ENCODE results near the gene SYNGR3.

Gene SYNGR3

DNA sequence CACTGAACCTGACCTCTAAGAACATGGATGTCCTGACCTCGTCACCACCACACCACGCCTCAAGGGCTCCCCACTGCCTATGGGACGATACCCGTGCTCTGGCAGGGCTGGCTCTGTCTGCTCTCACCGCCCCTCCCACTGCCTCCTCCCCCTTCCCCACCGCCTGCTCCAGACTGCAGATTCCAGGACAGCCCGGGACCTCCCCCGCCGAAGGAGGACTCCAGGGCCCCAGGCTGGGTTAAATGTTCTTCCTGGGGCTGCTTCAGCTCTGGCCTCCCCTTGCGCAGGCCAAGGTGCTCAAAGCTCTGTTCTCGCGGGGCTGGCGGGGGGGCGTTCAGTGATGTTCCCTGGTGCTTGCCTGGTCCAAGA lies 32.9 kb downstream of the SYNGR3 start:
- Histone ChIP-seq H2AFZ (ENCODE audit: low read length) (peak overlapping the region; percentile 92), H3K79me2 (ENCODE audit: low read length) (no peaks in the 10 kb centered on the region), H3K9me2 (replicated peaks; ENCODE audit: insufficient read depth, low read length) (no peaks in the 10 kb centered on the region), H3K4me1 (ENCODE audit: low read length) (peaks cover 5% of the 10 kb centered on the region; the same call in 1 of the 2 replicates), H3K9me3 (replicated peaks; ENCODE audit: insufficient read depth, low read length) (no peaks in the 10 kb centered on the region), H3F3A (ENCODE audit: insufficient read depth, low read length) (no peaks in the 10 kb centered on the region; the same call in 1 of the 2 replicates), H3K9ac (ENCODE audit: low read length) (peak overlapping the region; percentile 27; the same call in 1 of the 2 replicates), H3K4me3 (ENCODE audit: low read length) (peak overlapping the region; percentile 61), H3K27ac (ENCODE audit: low read length) (no peak overlapping the region), H3K27me3 (replicated peaks; ENCODE audit: insufficient read depth, low read length) (peaks cover 47% of the 10 kb centered on the region), H4K20me1 (ENCODE audit: insufficient read depth, low read length) (no peaks in the 10 kb centered on the region), H3K4me2 (ENCODE audit: low read depth, low read length) (peak overlapping the region; percentile 98), H3K36me3 (replicated peaks; ENCODE audit: insufficient read depth, low read length) (no peaks in the 10 kb centered on the region)
- TF ChIP-seq EZH2phosphoT487 (IDR thresholded peaks at IDR 0.05; ENCODE audit: low read length) = no peak
- no peak for TF ChIP-seq EZH2 (optimal IDR thresholded peaks at IDR 0.05; ENCODE audit: low read depth, low read length)
- TF ChIP-seq, protein P1, sequence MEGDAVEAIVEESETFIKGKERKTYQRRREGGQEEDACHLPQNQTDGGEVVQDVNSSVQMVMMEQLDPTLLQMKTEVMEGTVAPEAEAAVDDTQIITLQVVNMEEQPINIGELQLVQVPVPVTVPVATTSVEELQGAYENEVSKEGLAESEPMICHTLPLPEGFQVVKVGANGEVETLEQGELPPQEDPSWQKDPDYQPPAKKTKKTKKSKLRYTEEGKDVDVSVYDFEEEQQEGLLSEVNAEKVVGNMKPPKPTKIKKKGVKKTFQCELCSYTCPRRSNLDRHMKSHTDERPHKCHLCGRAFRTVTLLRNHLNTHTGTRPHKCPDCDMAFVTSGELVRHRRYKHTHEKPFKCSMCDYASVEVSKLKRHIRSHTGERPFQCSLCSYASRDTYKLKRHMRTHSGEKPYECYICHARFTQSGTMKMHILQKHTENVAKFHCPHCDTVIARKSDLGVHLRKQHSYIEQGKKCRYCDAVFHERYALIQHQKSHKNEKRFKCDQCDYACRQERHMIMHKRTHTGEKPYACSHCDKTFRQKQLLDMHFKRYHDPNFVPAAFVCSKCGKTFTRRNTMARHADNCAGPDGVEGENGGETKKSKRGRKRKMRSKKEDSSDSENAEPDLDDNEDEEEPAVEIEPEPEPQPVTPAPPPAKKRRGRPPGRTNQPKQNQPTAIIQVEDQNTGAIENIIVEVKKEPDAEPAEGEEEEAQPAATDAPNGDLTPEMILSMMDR (IDR thresholded peaks at IDR 0.05; ENCODE audit: low read length) = no peak
- DNase-seq = peak; percentile 27

DNA sequence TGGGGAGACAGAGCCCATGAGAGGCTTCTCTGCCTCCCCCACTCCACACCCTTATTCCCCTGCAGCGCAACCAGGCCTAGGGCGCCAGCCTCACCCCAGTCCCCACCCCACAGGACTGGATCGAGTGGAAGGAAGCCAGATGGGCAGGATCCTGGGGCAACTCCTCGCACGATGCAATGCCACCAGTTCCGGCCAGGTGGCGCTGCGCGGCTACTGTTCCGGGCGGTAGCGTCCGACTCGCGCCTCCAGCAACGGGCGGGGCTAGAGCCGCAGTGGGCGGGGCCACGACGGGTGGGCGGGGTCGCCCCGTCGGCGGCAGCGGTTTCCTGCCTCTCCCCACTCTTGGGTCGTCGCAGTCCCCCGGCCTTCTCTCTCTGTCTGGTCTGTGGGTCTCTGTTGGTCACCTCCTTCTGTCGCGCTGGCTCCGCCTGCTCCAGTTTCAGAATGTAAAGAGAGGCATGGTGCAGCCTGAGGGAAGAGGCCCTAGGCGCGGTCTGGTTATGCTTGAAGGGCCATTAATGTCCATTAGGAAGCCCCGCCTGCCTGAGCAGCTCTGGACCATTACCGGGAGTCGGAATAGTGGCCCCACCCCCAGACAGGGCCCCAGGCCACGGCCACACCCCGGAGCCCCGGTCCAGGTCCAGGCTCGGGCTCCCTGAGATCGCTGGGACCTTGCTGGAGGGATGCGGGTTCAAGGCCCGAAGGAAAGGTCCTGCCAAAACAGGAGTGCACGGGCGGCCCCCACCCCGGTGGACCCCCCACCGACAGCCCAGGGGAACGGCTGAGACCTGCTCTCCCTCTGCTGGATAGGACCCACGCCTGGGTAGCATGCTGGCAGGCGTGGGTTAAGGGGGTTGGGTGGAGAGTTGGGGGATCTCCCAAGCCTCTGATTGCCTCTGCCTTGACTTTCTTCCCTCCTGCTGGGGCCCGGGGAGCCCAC lies 33.6 kb downstream of the SYNGR3 start:
- H3F3A ChIP-seq (ENCODE audit: insufficient read depth, low read length) = no peaks in the 10 kb centered on the region; the same call in 1 of the 2 replicates
- H3K27ac ChIP-seq (ENCODE audit: low read length) = no peak overlapping the region
- H3K9ac ChIP-seq (ENCODE audit: low read length) = peak overlapping the region; percentile 27; the same call in 1 of the 2 replicates
- no peaks in the 10 kb centered on the region for H3K36me3 ChIP-seq (replicated peaks; ENCODE audit: insufficient read depth, low read length)
- peak; percentile 87 for DNase-seq
- H4K20me1 ChIP-seq (ENCODE audit: insufficient read depth, low read length) = no peaks in the 10 kb centered on the region
- no peaks in the 10 kb centered on the region for H3K9me2 ChIP-seq (replicated peaks; ENCODE audit: insufficient read depth, low read length)
- peaks cover 5% of the 10 kb centered on the region; the same call in 1 of the 2 replicates for H3K4me1 ChIP-seq (ENCODE audit: low read length)
- H3K9me3 ChIP-seq (replicated peaks; ENCODE audit: insufficient read depth, low read length) = no peaks in the 10 kb centered on the region
- peaks cover 53% of the 10 kb centered on the region for H3K27me3 ChIP-seq (replicated peaks; ENCODE audit: insufficient read depth, low read length)
- no peaks in the 10 kb centered on the region for H3K79me2 ChIP-seq (ENCODE audit: low read length)
- peak overlapping the region; percentile 98 for H3K4me2 ChIP-seq (ENCODE audit: low read depth, low read length)
- TF ChIP-seq, protein P1 (IDR thresholded peaks at IDR 0.05; ENCODE audit: low read length) = peak; percentile 91
- no peak for TF ChIP-seq EZH2 (optimal IDR thresholded peaks at IDR 0.05; ENCODE audit: low read depth, low read length)
- H2AFZ ChIP-seq (ENCODE audit: low read length) = peak overlapping the region; percentile 92
- H3K4me3 ChIP-seq (ENCODE audit: low read length) = peak overlapping the region; percentile 61

DNA sequence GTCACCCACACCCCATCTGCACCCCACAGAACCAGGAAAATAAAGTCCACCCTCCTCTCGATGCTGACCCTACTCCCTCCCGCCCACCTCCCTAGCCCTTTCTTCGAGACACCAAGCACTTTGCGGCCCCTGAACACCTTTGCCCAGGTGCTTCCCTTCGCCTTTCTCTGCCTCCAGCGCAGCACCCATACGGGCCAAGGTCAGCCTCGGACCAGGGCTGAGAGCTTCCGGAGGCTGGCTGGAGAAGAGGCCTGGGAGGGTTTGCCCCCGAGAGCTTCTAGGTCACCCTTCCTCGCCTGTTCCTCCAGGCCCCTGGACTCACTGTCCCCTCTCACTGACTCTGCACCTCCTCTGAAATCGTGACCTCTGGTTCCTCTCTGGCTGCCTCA lies 34.3 kb downstream of the SYNGR3 start:
- TF ChIP-seq EZH2 (optimal IDR thresholded peaks at IDR 0.05; ENCODE audit: low read depth, low read length) = no peak
- TF ChIP-seq, protein P1 (IDR thresholded peaks at IDR 0.05; ENCODE audit: low read length) = no peak
- no peak for TF ChIP-seq EZH2phosphoT487 (IDR thresholded peaks at IDR 0.05; ENCODE audit: low read length)
- no peak overlapping the region for H3K9ac ChIP-seq (ENCODE audit: low read length)
- peaks cover 5% of the 10 kb centered on the region; the same call in 1 of the 2 replicates for H3K4me1 ChIP-seq (ENCODE audit: low read length)
- H3K27ac ChIP-seq (ENCODE audit: low read length) = no peak overlapping the region
- DNase-seq = no peak
- no peaks in the 10 kb centered on the region for H3K9me2 ChIP-seq (replicated peaks; ENCODE audit: insufficient read depth, low read length)
- no peak overlapping the region for H2AFZ ChIP-seq (ENCODE audit: low read length)
- H3K36me3 ChIP-seq (replicated peaks; ENCODE audit: insufficient read depth, low read length) = no peaks in the 10 kb centered on the region
- no peaks in the 10 kb centered on the region for H3K79me2 ChIP-seq (ENCODE audit: low read length)
- H3K9me3 ChIP-seq (replicated peaks; ENCODE audit: insufficient read depth, low read length) = no peaks in the 10 kb centered on the region
- H3K4me2 ChIP-seq (ENCODE audit: low read depth, low read length) = no peak overlapping the region
- H3K27me3 ChIP-seq (replicated peaks; ENCODE audit: insufficient read depth, low read length) = peaks cover 56% of the 10 kb centered on the region
- no peaks in the 10 kb centered on the region for H4K20me1 ChIP-seq (ENCODE audit: insufficient read depth, low read length)
- H3F3A ChIP-seq (ENCODE audit: insufficient read depth, low read length) = no peaks in the 10 kb centered on the region; the same call in 1 of the 2 replicates
- H3K4me3 ChIP-seq (ENCODE audit: low read length) = no peak overlapping the region

Data from MM.1S (cell line).